Ishikawa (cell line): Measurements from ENCODE around the gene SSC4D.
A peak's percentile ranks its signal among the peaks of the same experiment; 100 is the strongest.

ENCODE experiments used
- CEBPB ChIP-seq: IDR thresholded peaks from 2 replicates; pipeline ENCODE4 v1.6.1; 2012
- CREB1 ChIP-seq: IDR thresholded peaks from 2 replicates; pipeline ENCODE4 v1.6.1; 2012; ENCODE audit warnings: low read depth
- EGR1 ChIP-seq: IDR thresholded peaks from 2 replicates; pipeline ENCODE4 v1.6.1; 2012
- EP300 ChIP-seq: IDR thresholded peaks from 2 replicates; pipeline ENCODE4 v1.6.1; 2012; ENCODE audit warnings: borderline replicate concordance
- FOXM1 ChIP-seq: IDR thresholded peaks from 2 replicates; pipeline ENCODE4 v1.6.1; 2012; ENCODE audit warnings: low read depth, borderline replicate concordance
- NFIC ChIP-seq: IDR thresholded peaks from 2 replicates; pipeline ENCODE4 v1.6.1; 2012
- RAD21 ChIP-seq: IDR thresholded peaks from 2 replicates; pipeline ENCODE4 v1.6.1; 2012; ENCODE audit warnings: low read depth
- TAF1 ChIP-seq: IDR thresholded peaks from 2 replicates; pipeline ENCODE4 v1.6.1; 2012; ENCODE audit warnings: low read depth, mild to moderate bottlenecking
- TCF12 ChIP-seq: IDR thresholded peaks from 2 replicates; pipeline ENCODE4 v1.6.1; 2012; ENCODE audit warnings: low read depth
- TEAD4 ChIP-seq: IDR thresholded peaks from 2 replicates; pipeline ENCODE4 v1.6.1; 2012
- YY1 ChIP-seq: IDR thresholded peaks from 2 replicates; pipeline ENCODE4 v1.6.1; 2012; ENCODE audit warnings: low read depth
- ZBTB7A ChIP-seq: IDR thresholded peaks from 2 replicates; pipeline ENCODE4 v1.6.1; 2012; ENCODE audit warnings: low read depth
- TF ChIP-seq, protein P1 (sequence below): IDR thresholded peaks from 2 replicates; pipeline ENCODE4 v1.6.1; 2012
- TF ChIP-seq, protein P2 (sequence below): IDR thresholded peaks from 2 replicates; pipeline ENCODE4 v1.6.1; 2012; ENCODE audit warnings: low read depth, mild to moderate bottlenecking
- TF ChIP-seq, protein P3 (sequence below): IDR thresholded peaks from 2 replicates; pipeline ENCODE4 v1.6.1; 2012

SSC4D gene

DNA sequence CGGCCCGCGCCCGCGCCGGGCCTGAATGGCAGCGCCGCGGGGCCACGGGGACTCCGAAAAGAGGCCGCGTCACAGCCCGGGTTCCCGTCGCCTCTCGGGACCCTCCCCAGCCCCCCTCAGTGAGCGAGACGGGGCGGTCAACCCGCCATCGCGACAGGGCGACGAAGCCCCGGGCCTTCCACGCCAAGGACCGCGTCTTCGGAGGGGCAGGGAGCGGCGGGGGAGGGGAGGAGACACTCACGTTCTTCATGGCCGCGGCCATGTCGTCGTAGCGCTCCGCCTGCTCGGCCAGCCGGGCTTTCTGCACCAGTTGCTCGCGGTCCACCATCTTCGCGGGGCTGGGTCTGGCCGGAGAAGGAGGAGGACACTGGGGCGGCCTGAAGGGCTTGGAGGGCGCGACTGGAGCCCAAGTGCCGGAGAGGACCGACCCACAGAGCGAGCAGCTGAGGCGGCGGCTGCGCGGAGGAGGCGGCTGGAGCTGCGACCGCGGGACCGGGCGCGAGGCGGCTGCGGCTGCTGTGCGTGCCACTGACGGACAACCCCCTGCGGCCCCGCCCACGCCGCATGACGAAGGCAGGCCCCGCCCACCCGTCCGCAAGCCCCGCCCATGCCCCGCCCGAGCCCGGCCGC is 50.9 kb downstream of the SSC4D start, which contains the start of gene YWHAG:
Gene YWHAG (minus strand): TSS at position 511 of the 630 bp plus-strand sequence. CDS start 183 bp downstream, at position 328.
- no peak for TF ChIP-seq FOXM1
- no peak for TF ChIP-seq CREB1
- TF ChIP-seq ZBTB7A = no peak; the same call in 1 of the 2 replicates
- peak; percentile 84 for TF ChIP-seq TAF1
- TF ChIP-seq, protein P1, sequence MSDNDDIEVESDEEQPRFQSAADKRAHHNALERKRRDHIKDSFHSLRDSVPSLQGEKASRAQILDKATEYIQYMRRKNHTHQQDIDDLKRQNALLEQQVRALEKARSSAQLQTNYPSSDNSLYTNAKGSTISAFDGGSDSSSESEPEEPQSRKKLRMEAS = peak; percentile 80; the same call in 1 of the 2 replicates
- peak; percentile 92 for TF ChIP-seq YY1
- TF ChIP-seq NFIC = no peak
- peak; percentile 20; the same call in 1 of the 2 replicates for TF ChIP-seq TEAD4
- no peak; the same call in 1 of the 2 replicates for TF ChIP-seq EP300
- TF ChIP-seq, protein P2, sequence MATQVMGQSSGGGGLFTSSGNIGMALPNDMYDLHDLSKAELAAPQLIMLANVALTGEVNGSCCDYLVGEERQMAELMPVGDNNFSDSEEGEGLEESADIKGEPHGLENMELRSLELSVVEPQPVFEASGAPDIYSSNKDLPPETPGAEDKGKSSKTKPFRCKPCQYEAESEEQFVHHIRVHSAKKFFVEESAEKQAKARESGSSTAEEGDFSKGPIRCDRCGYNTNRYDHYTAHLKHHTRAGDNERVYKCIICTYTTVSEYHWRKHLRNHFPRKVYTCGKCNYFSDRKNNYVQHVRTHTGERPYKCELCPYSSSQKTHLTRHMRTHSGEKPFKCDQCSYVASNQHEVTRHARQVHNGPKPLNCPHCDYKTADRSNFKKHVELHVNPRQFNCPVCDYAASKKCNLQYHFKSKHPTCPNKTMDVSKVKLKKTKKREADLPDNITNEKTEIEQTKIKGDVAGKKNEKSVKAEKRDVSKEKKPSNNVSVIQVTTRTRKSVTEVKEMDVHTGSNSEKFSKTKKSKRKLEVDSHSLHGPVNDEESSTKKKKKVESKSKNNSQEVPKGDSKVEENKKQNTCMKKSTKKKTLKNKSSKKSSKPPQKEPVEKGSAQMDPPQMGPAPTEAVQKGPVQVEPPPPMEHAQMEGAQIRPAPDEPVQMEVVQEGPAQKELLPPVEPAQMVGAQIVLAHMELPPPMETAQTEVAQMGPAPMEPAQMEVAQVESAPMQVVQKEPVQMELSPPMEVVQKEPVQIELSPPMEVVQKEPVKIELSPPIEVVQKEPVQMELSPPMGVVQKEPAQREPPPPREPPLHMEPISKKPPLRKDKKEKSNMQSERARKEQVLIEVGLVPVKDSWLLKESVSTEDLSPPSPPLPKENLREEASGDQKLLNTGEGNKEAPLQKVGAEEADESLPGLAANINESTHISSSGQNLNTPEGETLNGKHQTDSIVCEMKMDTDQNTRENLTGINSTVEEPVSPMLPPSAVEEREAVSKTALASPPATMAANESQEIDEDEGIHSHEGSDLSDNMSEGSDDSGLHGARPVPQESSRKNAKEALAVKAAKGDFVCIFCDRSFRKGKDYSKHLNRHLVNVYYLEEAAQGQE = no peak
- TF ChIP-seq RAD21 = no peak; the same call in 1 of the 2 replicates
- peak; percentile 77 for TF ChIP-seq EGR1
- no peak for TF ChIP-seq CEBPB
- TF ChIP-seq, protein P3, sequence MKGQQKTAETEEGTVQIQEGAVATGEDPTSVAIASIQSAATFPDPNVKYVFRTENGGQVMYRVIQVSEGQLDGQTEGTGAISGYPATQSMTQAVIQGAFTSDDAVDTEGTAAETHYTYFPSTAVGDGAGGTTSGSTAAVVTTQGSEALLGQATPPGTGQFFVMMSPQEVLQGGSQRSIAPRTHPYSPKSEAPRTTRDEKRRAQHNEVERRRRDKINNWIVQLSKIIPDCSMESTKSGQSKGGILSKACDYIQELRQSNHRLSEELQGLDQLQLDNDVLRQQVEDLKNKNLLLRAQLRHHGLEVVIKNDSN = peak; percentile 2; the same call in 1 of the 2 replicates
- peak; percentile 24; the same call in 1 of the 2 replicates for TF ChIP-seq TCF12

GRCh38 chr7:76358011-76358480 is 51.5 kb downstream of the SSC4D start:
- TF ChIP-seq EGR1 = peak; percentile 23; the same call in 1 of the 2 replicates
- TF ChIP-seq, protein P1 = peak; percentile 14; the same call in 1 of the 2 replicates
- TF ChIP-seq NFIC = no peak

DNA sequence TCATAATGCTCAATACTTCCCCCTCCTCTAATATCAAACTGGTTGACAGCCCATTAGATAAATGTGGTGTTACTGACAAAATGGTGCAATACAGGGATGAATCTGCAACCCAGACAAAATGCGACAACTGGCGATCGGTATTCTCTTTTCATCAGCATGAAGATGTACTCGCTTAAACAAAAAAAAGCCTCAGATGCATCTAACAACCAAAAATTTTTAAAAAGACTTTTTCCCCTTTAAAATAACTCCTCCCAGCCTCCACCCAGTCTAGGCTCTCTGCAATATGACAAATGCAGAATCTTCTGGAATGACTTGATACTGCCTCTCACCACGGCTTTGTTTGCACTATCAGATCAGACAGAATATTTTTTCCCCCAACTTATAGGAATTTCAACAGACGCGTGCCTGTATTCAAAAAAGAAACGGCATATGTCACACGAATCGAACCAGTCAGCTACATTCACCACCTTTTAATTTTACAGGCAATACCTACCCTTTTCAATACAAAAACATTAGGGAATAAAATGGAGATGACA is 52.0 kb downstream of the SSC4D start:
- TF ChIP-seq FOXM1 (no peak), NFIC (no peak), ZBTB7A (no peak), TEAD4 (no peak), EGR1 (no peak), TCF12 (no peak), RAD21 (no peak), EP300 (no peak), YY1 (no peak)
- TF ChIP-seq, protein P3 = no peak
- TF ChIP-seq, protein P2 = no peak

DNA sequence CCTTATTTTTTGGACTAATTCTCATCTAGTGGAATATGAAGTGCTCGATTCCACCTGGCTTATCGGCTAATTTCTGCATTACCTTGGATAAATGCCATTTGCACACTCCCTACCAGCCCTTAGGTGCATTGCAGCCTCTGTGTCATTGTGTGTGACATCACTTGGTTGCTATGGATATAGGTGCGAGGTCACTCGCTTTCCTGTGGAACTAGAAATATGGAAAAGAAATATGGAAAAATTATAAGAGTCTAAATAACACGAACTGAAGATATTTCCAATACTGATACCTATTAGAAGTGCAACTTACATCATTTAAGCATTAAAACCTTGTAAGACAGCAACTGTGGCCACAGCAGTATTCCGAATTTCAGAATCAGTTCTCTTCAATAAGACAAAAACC is 52.7 kb downstream of the SSC4D start:
- TF ChIP-seq EP300 (no peak), TEAD4 (no peak)

GRCh38 chr7:76356115-76356514 is 53.4 kb downstream of the SSC4D start:
- no peak for TF ChIP-seq CEBPB
- no peak for TF ChIP-seq TCF12
- TF ChIP-seq NFIC = no peak
- TF ChIP-seq EP300 = no peak
- TF ChIP-seq CREB1 = no peak
- TF ChIP-seq EGR1 = no peak
- TF ChIP-seq FOXM1 = no peak
- TF ChIP-seq TAF1 = no peak
- TF ChIP-seq, protein P1 = no peak
- TF ChIP-seq TEAD4 = no peak
